HEK293 (cell line): ENCODE results near the gene MZB1.

ENCODE experiments used
- BCL11B ChIP-seq: fragments of 450-650 bp; formaldehyde crosslinking; IDR thresholded peaks from 2 replicates; pipeline ENCODE4 v1.5.1; 2016; ENCODE audit warnings: low read depth, missing biosample characterization, missing genetic modification characterization
- GLIS2 ChIP-seq: fragments of 450-650 bp; formaldehyde crosslinking; IDR thresholded peaks from 2 replicates; pipeline ENCODE4 v1.5.1; 2016; ENCODE audit warnings: missing biosample characterization, missing genetic modification characterization
- IKZF3 ChIP-seq: fragments of 450-650 bp; IDR thresholded peaks from 2 replicates; pipeline ENCODE4 v1.5.0; 2018; ENCODE audit warnings: missing biosample characterization, mild to moderate bottlenecking, missing genetic modification characterization, moderate library complexity
- KLF8 ChIP-seq: fragments of 450-650 bp; formaldehyde crosslinking; IDR thresholded peaks from 2 replicates; pipeline ENCODE4 v1.5.1; 2016; ENCODE audit warnings: missing biosample characterization, missing genetic modification characterization
- MZF1 ChIP-seq: fragments of 450-650 bp; formaldehyde crosslinking; IDR thresholded peaks from 2 replicates; pipeline ENCODE4 v1.5.1; 2017; ENCODE audit warnings: missing biosample characterization, missing genetic modification characterization, borderline replicate concordance
- SP2 ChIP-seq: fragments of 450-650 bp; formaldehyde crosslinking; IDR thresholded peaks from 2 replicates; pipeline ENCODE4 v1.5.1; 2016; ENCODE audit warnings: missing biosample characterization, missing genetic modification characterization
- ZNF140 ChIP-seq: fragments of 450-650 bp; formaldehyde crosslinking; IDR thresholded peaks from 2 replicates; pipeline ENCODE4 v1.5.1; 2016; ENCODE audit warnings: missing biosample characterization, missing genetic modification characterization
- ZNF169 ChIP-seq: fragments of 450-650 bp; formaldehyde crosslinking; IDR thresholded peaks from 2 replicates; pipeline ENCODE4 v1.5.1; 2016; ENCODE audit warnings: missing biosample characterization, missing genetic modification characterization
- ZNF174 ChIP-seq: fragments of 450-650 bp; formaldehyde crosslinking; IDR thresholded peaks from 2 replicates; pipeline ENCODE4 v1.5.0; 2017; ENCODE audit warnings: missing biosample characterization, mild to moderate bottlenecking, missing genetic modification characterization
- ZNF248 ChIP-seq: fragments of 450-650 bp; formaldehyde crosslinking; IDR thresholded peaks from 2 replicates; pipeline ENCODE4 v1.5.1; 2017; ENCODE audit warnings: missing biosample characterization, missing genetic modification characterization
- ZNF311 ChIP-seq: fragments of 450-650 bp; formaldehyde crosslinking; IDR thresholded peaks from 2 replicates; pipeline ENCODE4 v1.5.1; 2017; ENCODE audit warnings: missing biosample characterization, missing genetic modification characterization, borderline replicate concordance
- ZNF510 ChIP-seq: fragments of 450-650 bp; formaldehyde crosslinking; IDR thresholded peaks from 2 replicates; pipeline ENCODE4 v1.5.1; 2018; ENCODE audit warnings: mild to moderate bottlenecking, missing genetic modification characterization, missing biosample characterization; ENCODE audit not compliant: insufficient replicate concordance
- ZNF530 ChIP-seq: fragments of 450-650 bp; formaldehyde crosslinking; IDR thresholded peaks from 2 replicates; pipeline ENCODE4 v1.5.1; 2016; ENCODE audit warnings: low read depth, missing biosample characterization, missing genetic modification characterization
- ZNF626 ChIP-seq: fragments of 450-650 bp; sonication (Bioruptor Pico); formaldehyde crosslinking; IDR thresholded peaks from 2 replicates; pipeline ENCODE4 v1.5.1; 2018; ENCODE audit warnings: missing biosample characterization, missing genetic modification characterization, inconsistent platforms
- ZNF629 ChIP-seq: fragments of 450-650 bp; formaldehyde crosslinking; IDR thresholded peaks from 2 replicates; pipeline ENCODE4 v1.5.1; 2017; ENCODE audit warnings: missing biosample characterization, missing genetic modification characterization
- ZNF654 ChIP-seq: fragments of 450-650 bp; formaldehyde crosslinking; IDR thresholded peaks from 2 replicates; pipeline ENCODE4 v1.5.1; 2016; ENCODE audit warnings: low read depth, missing biosample characterization, missing genetic modification characterization
- ZNF768 ChIP-seq: fragments of 450-650 bp; formaldehyde crosslinking; IDR thresholded peaks from 2 replicates; pipeline ENCODE4 v1.5.1; 2018; ENCODE audit warnings: missing biosample characterization, mild to moderate bottlenecking, missing genetic modification characterization
- ZNF791 ChIP-seq: fragments of 450-650 bp; formaldehyde crosslinking; IDR thresholded peaks from 2 replicates; pipeline ENCODE4 v1.5.1; 2016; ENCODE audit warnings: missing biosample characterization, missing genetic modification characterization
- TF ChIP-seq, protein P1 (sequence below): fragments of 450-650 bp; formaldehyde crosslinking; IDR thresholded peaks from 2 replicates; pipeline ENCODE4 v1.5.1; 2016; ENCODE audit warnings: missing biosample characterization, missing genetic modification characterization
- TF ChIP-seq, protein P2 (sequence below): fragments of 450-650 bp; IDR thresholded peaks from 2 replicates; pipeline ENCODE4 v1.5.1; 2018; ENCODE audit warnings: missing biosample characterization, mild to moderate bottlenecking, missing genetic modification characterization
- TF ChIP-seq, protein P3 (sequence below): fragments of 450-650 bp; formaldehyde crosslinking; IDR thresholded peaks from 2 replicates; pipeline ENCODE4 v1.5.1; 2016; ENCODE audit warnings: missing biosample characterization, missing genetic modification characterization, borderline replicate concordance
- TF ChIP-seq, protein P4 (sequence below): fragments of 450-650 bp; formaldehyde crosslinking; IDR thresholded peaks from 2 replicates; pipeline ENCODE4 v1.5.1; 2016; ENCODE audit warnings: missing biosample characterization, missing genetic modification characterization
- TF ChIP-seq, protein P5 (sequence below): fragments of 450-650 bp; formaldehyde crosslinking; IDR thresholded peaks from 2 replicates; pipeline ENCODE4 v1.5.1; 2016; ENCODE audit warnings: missing biosample characterization, missing genetic modification characterization
- TF ChIP-seq, protein P6 (sequence below): fragments of 450-650 bp; formaldehyde crosslinking; IDR thresholded peaks from 2 replicates; pipeline ENCODE4; 2016; ENCODE audit warnings: missing biosample characterization, missing genetic modification characterization

Gene MZB1

DNA sequence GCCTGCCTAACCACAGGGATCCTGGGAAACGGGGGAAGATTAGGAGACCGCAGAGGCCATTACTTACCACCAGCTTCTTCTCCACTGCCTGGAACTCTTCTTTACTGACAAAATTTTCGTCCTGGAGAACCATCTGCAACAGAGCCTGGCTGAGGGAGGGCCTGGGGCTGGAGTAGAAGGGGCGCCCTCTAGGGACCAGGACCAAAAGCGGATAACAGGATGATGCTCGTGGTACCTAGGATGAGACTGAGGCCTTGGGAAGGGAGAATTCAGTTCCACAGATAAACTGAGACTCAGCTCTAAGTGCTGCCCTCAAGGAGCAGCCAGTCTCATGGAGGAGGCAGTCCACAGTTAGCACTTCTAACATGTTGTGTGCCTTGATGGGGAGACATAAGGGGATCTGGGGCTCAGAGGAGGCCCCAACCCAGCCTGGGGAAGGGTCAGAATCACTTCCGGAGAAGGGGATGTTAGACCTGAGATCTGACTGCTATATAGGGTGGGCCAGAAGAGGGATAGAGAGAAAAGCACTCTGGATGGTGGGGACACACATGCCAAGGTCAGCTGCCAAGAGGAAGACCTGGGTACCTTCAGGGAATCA lies 12.9 kb upstream of the MZB1 start (continued):
- TF ChIP-seq IKZF3 (tag by site-specific recombination) (0 out of 2 replicates have a peak, but pooled peaks have one; percentile 8), ZNF530 (tag by site-specific recombination) (no peak), MZF1 (tag by site-specific recombination) (no peak), SP2 (no peak), ZNF654 (tag by site-specific recombination) (peak; percentile 37), ZNF629 (tag by site-specific recombination) (no peak), ZNF248 (no peak), ZNF140 (tag by site-specific recombination) (no peak), KLF8 (tag by site-specific recombination) (no peak), ZNF791 (tag by site-specific recombination) (no peak), ZNF311 (tag by site-specific recombination) (no peak), ZNF510 (no peak), ZNF174 (no peak), ZNF169 (tag by site-specific recombination) (no peak), GLIS2 (tag by site-specific recombination) (no peak), ZNF768 (tag by site-specific recombination) (no peak), ZNF626 (tag by site-specific recombination) (no peak), BCL11B (tag by site-specific recombination) (no peak)
- TF ChIP-seq, protein P1, sequence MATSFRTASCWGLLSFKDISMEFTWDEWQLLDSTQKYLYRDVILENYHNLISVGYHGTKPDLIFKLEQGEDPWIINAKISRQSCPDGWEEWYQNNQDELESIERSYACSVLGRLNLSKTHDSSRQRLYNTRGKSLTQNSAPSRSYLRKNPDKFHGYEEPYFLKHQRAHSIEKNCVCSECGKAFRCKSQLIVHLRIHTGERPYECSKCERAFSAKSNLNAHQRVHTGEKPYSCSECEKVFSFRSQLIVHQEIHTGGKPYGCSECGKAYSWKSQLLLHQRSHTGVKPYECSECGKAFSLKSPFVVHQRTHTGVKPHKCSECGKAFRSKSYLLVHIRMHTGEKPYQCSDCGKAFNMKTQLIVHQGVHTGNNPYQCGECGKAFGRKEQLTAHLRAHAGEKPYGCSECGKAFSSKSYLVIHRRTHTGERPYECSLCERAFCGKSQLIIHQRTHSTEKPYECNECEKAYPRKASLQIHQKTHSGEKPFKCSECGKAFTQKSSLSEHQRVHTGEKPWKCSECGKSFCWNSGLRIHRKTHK (tag by site-specific recombination), result no peak
- TF ChIP-seq, protein P2, sequence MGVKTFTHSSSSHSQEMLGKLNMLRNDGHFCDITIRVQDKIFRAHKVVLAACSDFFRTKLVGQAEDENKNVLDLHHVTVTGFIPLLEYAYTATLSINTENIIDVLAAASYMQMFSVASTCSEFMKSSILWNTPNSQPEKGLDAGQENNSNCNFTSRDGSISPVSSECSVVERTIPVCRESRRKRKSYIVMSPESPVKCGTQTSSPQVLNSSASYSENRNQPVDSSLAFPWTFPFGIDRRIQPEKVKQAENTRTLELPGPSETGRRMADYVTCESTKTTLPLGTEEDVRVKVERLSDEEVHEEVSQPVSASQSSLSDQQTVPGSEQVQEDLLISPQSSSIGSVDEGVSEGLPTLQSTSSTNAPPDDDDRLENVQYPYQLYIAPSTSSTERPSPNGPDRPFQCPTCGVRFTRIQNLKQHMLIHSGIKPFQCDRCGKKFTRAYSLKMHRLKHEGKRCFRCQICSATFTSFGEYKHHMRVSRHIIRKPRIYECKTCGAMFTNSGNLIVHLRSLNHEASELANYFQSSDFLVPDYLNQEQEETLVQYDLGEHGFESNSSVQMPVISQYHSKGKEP (tag by site-specific recombination), result no peak
- TF ChIP-seq, protein P3, sequence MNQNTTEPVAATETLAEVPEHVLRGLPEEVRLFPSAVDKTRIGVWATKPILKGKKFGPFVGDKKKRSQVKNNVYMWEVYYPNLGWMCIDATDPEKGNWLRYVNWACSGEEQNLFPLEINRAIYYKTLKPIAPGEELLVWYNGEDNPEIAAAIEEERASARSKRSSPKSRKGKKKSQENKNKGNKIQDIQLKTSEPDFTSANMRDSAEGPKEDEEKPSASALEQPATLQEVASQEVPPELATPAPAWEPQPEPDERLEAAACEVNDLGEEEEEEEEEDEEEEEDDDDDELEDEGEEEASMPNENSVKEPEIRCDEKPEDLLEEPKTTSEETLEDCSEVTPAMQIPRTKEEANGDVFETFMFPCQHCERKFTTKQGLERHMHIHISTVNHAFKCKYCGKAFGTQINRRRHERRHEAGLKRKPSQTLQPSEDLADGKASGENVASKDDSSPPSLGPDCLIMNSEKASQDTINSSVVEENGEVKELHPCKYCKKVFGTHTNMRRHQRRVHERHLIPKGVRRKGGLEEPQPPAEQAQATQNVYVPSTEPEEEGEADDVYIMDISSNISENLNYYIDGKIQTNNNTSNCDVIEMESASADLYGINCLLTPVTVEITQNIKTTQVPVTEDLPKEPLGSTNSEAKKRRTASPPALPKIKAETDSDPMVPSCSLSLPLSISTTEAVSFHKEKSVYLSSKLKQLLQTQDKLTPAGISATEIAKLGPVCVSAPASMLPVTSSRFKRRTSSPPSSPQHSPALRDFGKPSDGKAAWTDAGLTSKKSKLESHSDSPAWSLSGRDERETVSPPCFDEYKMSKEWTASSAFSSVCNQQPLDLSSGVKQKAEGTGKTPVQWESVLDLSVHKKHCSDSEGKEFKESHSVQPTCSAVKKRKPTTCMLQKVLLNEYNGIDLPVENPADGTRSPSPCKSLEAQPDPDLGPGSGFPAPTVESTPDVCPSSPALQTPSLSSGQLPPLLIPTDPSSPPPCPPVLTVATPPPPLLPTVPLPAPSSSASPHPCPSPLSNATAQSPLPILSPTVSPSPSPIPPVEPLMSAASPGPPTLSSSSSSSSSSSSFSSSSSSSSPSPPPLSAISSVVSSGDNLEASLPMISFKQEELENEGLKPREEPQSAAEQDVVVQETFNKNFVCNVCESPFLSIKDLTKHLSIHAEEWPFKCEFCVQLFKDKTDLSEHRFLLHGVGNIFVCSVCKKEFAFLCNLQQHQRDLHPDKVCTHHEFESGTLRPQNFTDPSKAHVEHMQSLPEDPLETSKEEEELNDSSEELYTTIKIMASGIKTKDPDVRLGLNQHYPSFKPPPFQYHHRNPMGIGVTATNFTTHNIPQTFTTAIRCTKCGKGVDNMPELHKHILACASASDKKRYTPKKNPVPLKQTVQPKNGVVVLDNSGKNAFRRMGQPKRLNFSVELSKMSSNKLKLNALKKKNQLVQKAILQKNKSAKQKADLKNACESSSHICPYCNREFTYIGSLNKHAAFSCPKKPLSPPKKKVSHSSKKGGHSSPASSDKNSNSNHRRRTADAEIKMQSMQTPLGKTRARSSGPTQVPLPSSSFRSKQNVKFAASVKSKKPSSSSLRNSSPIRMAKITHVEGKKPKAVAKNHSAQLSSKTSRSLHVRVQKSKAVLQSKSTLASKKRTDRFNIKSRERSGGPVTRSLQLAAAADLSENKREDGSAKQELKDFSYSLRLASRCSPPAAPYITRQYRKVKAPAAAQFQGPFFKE (tag by site-specific recombination), result no peak
- TF ChIP-seq, protein P4, sequence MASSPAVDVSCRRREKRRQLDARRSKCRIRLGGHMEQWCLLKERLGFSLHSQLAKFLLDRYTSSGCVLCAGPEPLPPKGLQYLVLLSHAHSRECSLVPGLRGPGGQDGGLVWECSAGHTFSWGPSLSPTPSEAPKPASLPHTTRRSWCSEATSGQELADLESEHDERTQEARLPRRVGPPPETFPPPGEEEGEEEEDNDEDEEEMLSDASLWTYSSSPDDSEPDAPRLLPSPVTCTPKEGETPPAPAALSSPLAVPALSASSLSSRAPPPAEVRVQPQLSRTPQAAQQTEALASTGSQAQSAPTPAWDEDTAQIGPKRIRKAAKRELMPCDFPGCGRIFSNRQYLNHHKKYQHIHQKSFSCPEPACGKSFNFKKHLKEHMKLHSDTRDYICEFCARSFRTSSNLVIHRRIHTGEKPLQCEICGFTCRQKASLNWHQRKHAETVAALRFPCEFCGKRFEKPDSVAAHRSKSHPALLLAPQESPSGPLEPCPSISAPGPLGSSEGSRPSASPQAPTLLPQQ (tag by site-specific recombination), result no peak
- TF ChIP-seq, protein P5, sequence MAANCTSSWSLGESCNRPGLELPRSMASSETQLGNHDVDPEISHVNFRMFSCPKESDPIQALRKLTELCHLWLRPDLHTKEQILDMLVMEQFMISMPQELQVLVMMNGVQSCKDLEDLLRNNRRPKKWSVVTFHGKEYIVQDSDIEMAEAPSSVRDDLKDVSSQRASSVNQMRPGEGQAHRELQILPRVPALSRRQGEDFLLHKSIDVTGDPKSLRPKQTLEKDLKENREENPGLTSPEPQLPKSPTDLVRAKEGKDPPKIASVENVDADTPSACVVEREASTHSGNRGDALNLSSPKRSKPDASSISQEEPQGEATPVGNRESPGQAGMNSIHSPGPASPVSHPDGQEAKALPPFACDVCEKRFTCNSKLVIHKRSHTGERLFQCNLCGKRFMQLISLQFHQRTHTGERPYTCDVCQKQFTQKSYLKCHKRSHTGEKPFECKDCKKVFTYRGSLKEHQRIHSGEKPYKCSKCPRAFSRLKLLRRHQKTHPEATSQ (tag by site-specific recombination), result no peak
- TF ChIP-seq, protein P6, sequence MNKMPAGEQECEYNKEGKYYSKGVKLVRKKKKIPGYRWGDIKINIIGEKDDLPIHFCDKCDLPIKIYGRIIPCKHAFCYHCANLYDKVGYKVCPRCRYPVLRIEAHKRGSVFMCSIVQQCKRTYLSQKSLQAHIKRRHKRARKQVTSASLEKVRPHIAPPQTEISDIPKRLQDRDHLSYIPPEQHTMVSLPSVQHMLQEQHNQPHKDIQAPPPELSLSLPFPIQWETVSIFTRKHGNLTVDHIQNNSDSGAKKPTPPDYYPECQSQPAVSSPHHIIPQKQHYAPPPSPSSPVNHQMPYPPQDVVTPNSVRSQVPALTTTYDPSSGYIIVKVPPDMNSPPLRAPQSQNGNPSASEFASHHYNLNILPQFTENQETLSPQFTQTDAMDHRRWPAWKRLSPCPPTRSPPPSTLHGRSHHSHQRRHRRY (tag by site-specific recombination), result no peak
